A549 (cell line): ENCODE measurements around the gene SLU7. TPM values are rescaled to one million over a fixed set of nuclear protein-coding genes. Genes with fewer than 3 reads are reported as not detected.

ENCODE experiments used
- ATAC-seq, 2 experiments: fragments of 200-7000 bp in 1 of 2; fragments of >200 bp in 1 of 2; cut with Nextera tagmentation in 1 of 2; cut with Tn5 transposase in 1 of 2; 3 replicates each; pipeline versions ENCODE4 v1.8.0 to v1.9.1; 2018 to 2020; ENCODE audit warnings: mild to moderate bottlenecking in 1 of 2, moderate library complexity in 1 of 2
- CTCF ChIA-PET: fragments of 300-600 bp; sonication (Branson Sonifier 250); formaldehyde crosslinking; extraction: SDS; loops from one replicate; lab custom pipeline; 2021; ENCODE audit warnings: antibody characterized with exemption, inconsistent platforms; lab: Yijun Ruan, JAX
- POLR2A ChIA-PET: fragments of 350-600 bp; formaldehyde crosslinking; extraction: SDS; loops from one replicate; lab custom pipeline; 2021; ENCODE audit warnings: antibody characterized with exemption, inconsistent platforms; lab: Yijun Ruan, JAX
- DNase-seq, 2 experiments: peaks; one replicate each; pipeline versions ENCODE4 v3.0.0 to v3.0.0-alpha.2; 2011 to 2016; ENCODE audit warnings: low read depth in 1 of 2, low spot score in 1 of 2
- FAIRE-seq: peaks from 2 replicates; lab custom pipeline; 2011; peaks lifted over from hg19 to GRCh38; lab: Jason Lieb, UNC
- H3K27ac ChIP-seq, 2 experiments: fragments of >200 bp; sonication (Bioruptor Twin); formaldehyde crosslinking; 3 replicates each; pipeline ENCODE4 v1.5.1; 2016 to 2017
- H3K4me1 ChIP-seq: fragments of >200 bp; sonication (Bioruptor Twin); formaldehyde crosslinking; 3 replicates; pipeline ENCODE4 v1.6.1; 2016
- H3K4me2 ChIP-seq: fragments of >200 bp; sonication (Bioruptor Twin); formaldehyde crosslinking; 3 replicates; pipeline ENCODE4 v1.6.1; 2016
- H3K4me3 ChIP-seq: fragments of >200 bp; sonication (Bioruptor Twin); formaldehyde crosslinking; 3 replicates; pipeline ENCODE4 v1.5.1; 2016
- H3K9me3 ChIP-seq: fragments of >200 bp; sonication (Bioruptor Twin); formaldehyde crosslinking; 3 replicates; pipeline ENCODE4 v1.6.1; 2016
- ATOH8 ChIP-seq: fragments of 250-450 bp; sonication (Bioruptor Pico); IDR thresholded peaks from 2 replicates; pipeline ENCODE4 v1.5.0; 2020; ENCODE audit warnings: low read depth, mild to moderate bottlenecking, moderate library complexity
- CEBPB ChIP-seq, 2 experiments: fragments of >200 bp in 1 of 2; sonication (Bioruptor Twin) in 1 of 2; formaldehyde crosslinking in 1 of 2; IDR thresholded peaks; 2 replicates each; pipeline ENCODE4 v1.6.1; 2012 to 2016
- CHD4 ChIP-seq: fragments of 200-600 bp; sonication (generic); IDR thresholded peaks from 2 replicates; pipeline ENCODE4 v1.6.1; 2016; ENCODE audit warnings: antibody characterized with exemption, mild to moderate bottlenecking, borderline replicate concordance
- ELK1 ChIP-seq: fragments of 150-350 bp; IDR thresholded peaks from 2 replicates; pipeline ENCODE4 v1.6.1; 2014; ENCODE audit warnings: low read depth, mild to moderate bottlenecking, low read length
- EP300 ChIP-seq, 2 experiments: fragments of >200 bp; sonication (Bioruptor Twin); formaldehyde crosslinking; IDR thresholded peaks; 2 replicates in 1 of 2; 3 replicates in 1 of 2; pipeline ENCODE4 v1.6.1; 2016 to 2017
- FOSB ChIP-seq: fragments of 250-450 bp; sonication (Bioruptor Pico); IDR thresholded peaks from 2 replicates; pipeline ENCODE4 v1.5.0; 2020; ENCODE audit warnings: mild to moderate bottlenecking, moderate library complexity
- GATA3 ChIP-seq: IDR thresholded peaks from 2 replicates; pipeline ENCODE4 v1.6.1; 2012; ENCODE audit warnings: borderline replicate concordance
- HES2 ChIP-seq: fragments of >200 bp; sonication (Bioruptor Twin); formaldehyde crosslinking; IDR thresholded peaks from 2 replicates; pipeline ENCODE4 v1.6.1; 2016
- HEYL ChIP-seq: fragments of 250-450 bp; sonication (Bioruptor Pico); IDR thresholded peaks from 2 replicates; pipeline ENCODE4 v1.8.0; 2021; ENCODE audit warnings: mild to moderate bottlenecking, moderate library complexity
- HMGXB4 ChIP-seq: fragments of 250-450 bp; sonication (Bioruptor Pico); IDR thresholded peaks from 2 replicates; pipeline ENCODE4 v1.5.0; 2021; ENCODE audit warnings: mild to moderate bottlenecking, moderate library complexity, borderline replicate concordance
- HOXA7 ChIP-seq: fragments of 250-450 bp; sonication (Bioruptor Pico); IDR thresholded peaks from 2 replicates; pipeline ENCODE4 v1.5.0; 2020; ENCODE audit warnings: mild to moderate bottlenecking, moderate library complexity
- HOXB13 ChIP-seq: fragments of 250-450 bp; sonication (Bioruptor Pico); IDR thresholded peaks from 2 replicates; pipeline ENCODE4 v1.5.0; 2020; ENCODE audit warnings: low read depth, mild to moderate bottlenecking, moderate library complexity
- JUN ChIP-seq, 2 experiments: fragments of >200 bp; sonication (Bioruptor Twin); formaldehyde crosslinking; IDR thresholded peaks; 2 replicates in 1 of 2; 3 replicates in 1 of 2; pipeline ENCODE4 v1.6.1; 2016 to 2017
- JUNB ChIP-seq: fragments of >200 bp; sonication (Bioruptor Twin); formaldehyde crosslinking; IDR thresholded peaks from 2 replicates; pipeline ENCODE4 v1.6.1; 2016
- KDM1A ChIP-seq: fragments of 200-600 bp; sonication (generic); IDR thresholded peaks from 2 replicates; pipeline ENCODE4 v1.6.1; 2016; ENCODE audit warnings: low read depth, mild to moderate bottlenecking
- MAFK ChIP-seq: fragments of 450-650 bp; IDR thresholded peaks from 2 replicates; pipeline ENCODE4 v1.6.1; 2014; ENCODE audit not compliant: partially characterized antibody
- MYC ChIP-seq: IDR thresholded peaks from 2 replicates; pipeline ENCODE4 v1.6.1; 2012; ENCODE audit warnings: mild to moderate bottlenecking, inconsistent platforms, low read length, improper control_type of control experiment, borderline replicate concordance
- NFE2L2 ChIP-seq: fragments of 150-350 bp; conservative IDR thresholded peaks from 2 replicates; pipeline ENCODE4 v1.6.1; 2014; ENCODE audit warnings: low read length
- PHF8 ChIP-seq: fragments of 200-600 bp; sonication (generic); IDR thresholded peaks from 2 replicates; pipeline ENCODE4 v1.6.1; 2016; ENCODE audit warnings: low read depth, mild to moderate bottlenecking, antibody characterized with exemption, moderate library complexity, borderline replicate concordance
- POLR2A ChIP-seq: IDR thresholded peaks from 2 replicates; pipeline ENCODE4 v1.6.1; 2012; ENCODE audit warnings: mild to moderate bottlenecking, low read length
- RAD21 ChIP-seq, 2 experiments: fragments of >200 bp in 1 of 2; sonication (Bioruptor Twin) in 1 of 2; formaldehyde crosslinking in 1 of 2; IDR thresholded peaks in 1 of 2; conservative IDR thresholded peaks in 1 of 2; 2 replicates in 1 of 2; 3 replicates in 1 of 2; pipeline ENCODE4 v1.6.1; 2012 to 2018; ENCODE audit warnings: inconsistent platforms in 1 of 2
- RCOR1 ChIP-seq: fragments of 150-350 bp; IDR thresholded peaks from 2 replicates; pipeline ENCODE4 v1.6.1; 2014; ENCODE audit warnings: antibody characterized with exemption, low read length, low read depth
- SREBF2 ChIP-seq: fragments of 450-650 bp; IDR thresholded peaks from 2 replicates; pipeline ENCODE4 v1.6.1; 2014; ENCODE audit warnings: mild to moderate bottlenecking, moderate library complexity
- TP53 ChIP-seq: fragments of 250-450 bp; sonication (Bioruptor Pico); IDR thresholded peaks from 2 replicates; pipeline ENCODE4 v1.5.0; 2021; ENCODE audit warnings: mild to moderate bottlenecking, moderate library complexity
- USF2 ChIP-seq: fragments of 450-650 bp; IDR thresholded peaks from 2 replicates; pipeline ENCODE4 v1.6.1; 2014; ENCODE audit warnings: antibody characterized with exemption
- ZC3H11A ChIP-seq: fragments of 450-650 bp; IDR thresholded peaks from 2 replicates; pipeline ENCODE4 v1.6.1; 2014; ENCODE audit warnings: antibody characterized with exemption, mild to moderate bottlenecking
- ZNF302 ChIP-seq: fragments of 250-450 bp; sonication (Bioruptor Pico); IDR thresholded peaks from 2 replicates; pipeline ENCODE4 v1.9.0; 2021; ENCODE audit warnings: inconsistent platforms, mild to moderate bottlenecking, moderate library complexity
- WGBS: methylation state at CpG from one replicate; pipeline ENCODE4 v1.1.6; 2017; ENCODE audit errors: missing lambda C conversion rate; 5-methylcytosine and 5-hydroxymethylcytosine counted together
- polyA plus RNA-seq, 4 experiments: library from polyadenylated mRNA; depleted of rRNA in 3 of 4; stranded (reverse); fragments of >200 nt; fragmentation: RNase III in 1 of 4; extraction: RNeasy Plus Mini Kit Qiagen cat#74134 plus additional on column Dnase treatment in 1 of 4; gene quantifications; 2 replicates in 3 of 4; 3 replicates in 1 of 4; pipeline ENCODE4 v1.2.3, GENCODE V29; 2011 to 2017
- TF ChIP-seq, protein P1 (sequence below): IDR thresholded peaks from 2 replicates; pipeline ENCODE4 v1.6.1; 2012

The SLU7 gene
- polyA plus RNA-seq, 2 of the 4 experiments (the other 2 are of a cell fraction) = 67.0 to 75.5 TPM

DNA sequence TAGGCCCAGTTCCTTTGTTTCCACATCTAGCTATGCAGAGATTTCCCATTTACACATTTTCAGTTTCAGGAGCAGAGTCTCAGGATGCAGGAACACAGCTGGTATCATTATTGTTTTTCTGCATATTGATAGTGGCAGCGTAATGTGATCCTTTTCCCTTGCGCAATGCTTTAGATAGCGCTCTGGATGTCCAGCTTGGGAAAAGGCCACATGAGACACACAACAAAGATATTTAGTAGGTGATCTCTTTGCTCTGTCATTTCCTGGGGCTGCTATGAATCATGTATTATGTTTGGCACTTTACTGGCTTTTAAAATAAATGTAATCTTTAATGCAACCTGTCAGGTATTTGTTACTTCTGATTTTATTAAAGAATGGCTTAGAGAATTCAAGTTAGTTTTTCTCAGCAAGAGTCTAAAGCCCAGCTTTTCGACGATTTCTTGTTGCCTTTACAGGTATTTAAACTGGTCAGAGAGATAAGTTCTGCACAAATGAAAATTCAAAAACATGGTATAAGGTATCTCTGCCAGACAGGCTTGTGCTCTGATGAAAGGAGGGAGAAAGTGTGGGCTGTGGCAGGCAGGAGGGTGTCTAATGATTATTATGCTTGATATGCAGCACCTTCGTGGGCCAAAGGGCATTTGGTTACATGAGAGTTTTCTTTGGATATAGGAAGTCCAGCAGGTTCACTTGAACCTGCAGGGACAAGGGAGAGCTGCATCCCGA is 45.0 kb upstream of the SLU7 start:
- CTCF ChIA-PET = interaction anchor here (6.1 kb wide), 1 partner anchor 25 kb away, joined by 49 read pairs; no protein-coding TSS in a partner anchor
- peaks cover 17% of the 10 kb centered on the region for H3K4me1 ChIP-seq

DNA sequence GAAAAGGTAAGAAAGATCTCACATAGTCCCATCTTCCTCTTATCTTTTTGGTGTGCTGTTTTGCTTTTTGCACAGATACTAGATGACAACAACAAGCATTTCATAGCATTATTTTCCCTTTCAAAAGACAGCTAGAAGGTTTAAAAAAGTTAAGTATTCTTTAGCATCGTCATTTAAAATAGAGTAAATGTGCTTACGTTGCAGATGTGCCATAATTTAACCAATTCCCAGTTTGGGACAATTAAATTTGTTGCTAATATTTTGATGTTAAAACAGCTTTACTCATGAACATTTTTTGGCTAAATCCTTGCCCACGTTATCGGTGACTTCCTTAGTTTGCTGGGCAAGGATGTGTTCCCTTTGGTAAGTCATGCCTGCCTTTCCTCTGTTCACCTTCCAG is 44.3 kb upstream of the SLU7 start:
- no peak overlapping the region for H3K27ac ChIP-seq
- TF ChIP-seq ZNF302 (no peak), NFE2L2 (no peak), KDM1A (no peak), CHD4 (no peak), JUN (IDR thresholded peaks at IDR 0.05) (no peak), MAFK (peak; percentile 74), MYC (no peak), POLR2A (no peak)
- TF ChIP-seq, protein P1, sequence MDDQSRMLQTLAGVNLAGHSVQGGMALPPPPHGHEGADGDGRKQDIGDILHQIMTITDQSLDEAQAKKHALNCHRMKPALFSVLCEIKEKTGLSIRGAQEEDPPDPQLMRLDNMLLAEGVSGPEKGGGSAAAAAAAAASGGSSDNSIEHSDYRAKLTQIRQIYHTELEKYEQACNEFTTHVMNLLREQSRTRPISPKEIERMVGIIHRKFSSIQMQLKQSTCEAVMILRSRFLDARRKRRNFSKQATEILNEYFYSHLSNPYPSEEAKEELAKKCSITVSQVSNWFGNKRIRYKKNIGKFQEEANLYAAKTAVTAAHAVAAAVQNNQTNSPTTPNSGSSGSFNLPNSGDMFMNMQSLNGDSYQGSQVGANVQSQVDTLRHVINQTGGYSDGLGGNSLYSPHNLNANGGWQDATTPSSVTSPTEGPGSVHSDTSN = no peak
- WGBS = 86% methylated on average over 4 of the region's 4 CpGs

More for the DNA sequence above, 45.0 kb upstream of the SLU7 start:
- Histone ChIP-seq H3K4me3 (no peak overlapping the region), H3K27ac (no peak overlapping the region), H3K9me3 (no peaks in the 10 kb centered on the region)
- no peak for FAIRE-seq
- POLR2A ChIA-PET = no interaction called here
- DNase-seq = no peak
- TF ChIP-seq USF2 = no peak
- peak; percentile 42 to 86; a peak in 3 of 4 replicates for TF ChIP-seq CEBPB (IDR thresholded peaks at IDR 0.05)
- TF ChIP-seq, all 56 proteins: peak for 1
- no peak overlapping the region for H3K4me2 ChIP-seq
- no peak for ATAC-seq
- 40% methylated on average over 7 of the region's 7 CpGs for WGBS

GRCh38 chr5:160462167-160462566 is 43.3 kb upstream of the SLU7 start:
- Histone ChIP-seq H3K4me1 (peaks cover 10% of the 10 kb centered on the region), H3K9me3 (no peaks in the 10 kb centered on the region), H3K27ac (no peak overlapping the region), H3K4me2 (no peak overlapping the region), H3K4me3 (no peak overlapping the region)
- no peak for TF ChIP-seq FOSB (CRISPR knock-in tag)
- no peak for TF ChIP-seq RCOR1
- TF ChIP-seq GATA3 = no peak
- TF ChIP-seq ZC3H11A = no peak
- TF ChIP-seq HEYL (CRISPR knock-in tag) = no peak
- TF ChIP-seq EP300 (IDR thresholded peaks at IDR 0.05) = no peak
- no peak for TF ChIP-seq HMGXB4
- no peak for TF ChIP-seq SREBF2
- TF ChIP-seq CEBPB (IDR thresholded peaks at IDR 0.05) = no peak
- no peak for TF ChIP-seq HOXB13 (CRISPR knock-in tag)
- no peak for TF ChIP-seq ELK1
- TF ChIP-seq ATOH8 (CRISPR knock-in tag) = no peak
- TF ChIP-seq JUNB = no peak
- no peak for TF ChIP-seq TP53
- no peak for TF ChIP-seq HES2
- no peak for TF ChIP-seq HOXA7
- no peak for TF ChIP-seq NFE2L2
- no peak for TF ChIP-seq PHF8
- no peak for TF ChIP-seq RAD21 (conservative IDR thresholded peaks at IDR 0.05 in 1 of 2, IDR thresholded peaks at IDR 0.05 in 1 of 2)
- DNase-seq (no peak), FAIRE-seq (no peak), ATAC-seq (no peak)
- POLR2A ChIA-PET = no interaction called here
- CTCF ChIA-PET = no interaction called here
- 87% methylated on average over 2 of the region's 2 CpGs for WGBS

More for the DNA sequence above, 44.3 kb upstream of the SLU7 start:
- ATAC-seq = no peak
- no peak for DNase-seq
- CTCF ChIA-PET = interaction anchor here (6.1 kb wide), 1 partner anchor 24 kb away, joined by 49 read pairs; no protein-coding TSS in a partner anchor
- POLR2A ChIA-PET = no interaction called here
- no peak overlapping the region for H3K4me3 ChIP-seq
- H3K4me1 ChIP-seq = peaks cover 17% of the 10 kb centered on the region
- FAIRE-seq = no peak
- H3K9me3 ChIP-seq = no peaks in the 10 kb centered on the region
- no peak overlapping the region for H3K4me2 ChIP-seq
